PC-9 (cell line): ENCODE results near the gene S1PR4. TPM values are rescaled to one million over a fixed set of nuclear protein-coding genes. Genes with fewer than 3 reads are reported as not detected.
A peak's percentile ranks its signal among the peaks of the same experiment; 100 is the strongest.

Source experiments
- BruUV-seq: library from RNA; stranded (reverse); fragments of 400-500 nt; replicated peaks from 2 replicates; lab custom pipeline; 2021; lab: Mats Ljungman, UMichigan
- CTCF ChIA-PET: fragments of 300-600 bp; sonication (Branson Sonifier 250); formaldehyde crosslinking; loops from one replicate; lab custom pipeline; 2022; ENCODE audit warnings: antibody characterized with exemption; lab: Charles Lee
- POLR2A ChIA-PET: fragments of 300-600 bp; sonication (Branson Sonifier 250); formaldehyde crosslinking; loops from one replicate; lab custom pipeline; 2022; ENCODE audit warnings: antibody characterized with exemption; ENCODE audit not compliant: unreplicated experiment; lab: Charles Lee
- DNase-seq, 2 experiments: peaks; one replicate each; pipeline versions ENCODE4 v3.0.0 to v3.0.0-alpha.2; 2015 to 2022; ENCODE audit warnings: mixed read lengths in 1 of 2
- H2AFZ ChIP-seq: fragments of 200-600 bp; sonication (generic); 2 replicates; pipeline ENCODE4 v1.8.1; 2017; ENCODE audit warnings: antibody characterized with exemption
- H3F3A ChIP-seq: fragments of 200-600 bp; sonication (generic); 2 replicates; pipeline ENCODE4 v1.8.1; 2017; ENCODE audit warnings: antibody characterized with exemption, mild to moderate bottlenecking, low read depth; ENCODE audit not compliant: insufficient read depth
- H3K27ac ChIP-seq: fragments of 200-600 bp; sonication (generic); 2 replicates; pipeline ENCODE4 v1.6.1; 2016; ENCODE audit warnings: mixed run types
- H3K27me3 ChIP-seq: fragments of 200-600 bp; sonication (generic); 2 replicates; pipeline ENCODE4 v1.6.1; 2016; ENCODE audit warnings: low read depth, mixed run types; ENCODE audit not compliant: insufficient read depth
- H3K36me3 ChIP-seq: fragments of 200-600 bp; sonication (generic); 2 replicates; pipeline ENCODE4 v1.6.1; 2016; ENCODE audit warnings: low read depth, mixed run types
- H3K4me1 ChIP-seq: fragments of 200-600 bp; sonication (generic); replicated peaks from 2 replicates; pipeline ENCODE4 v1.6.1; 2016; ENCODE audit warnings: mixed run types; ENCODE audit not compliant: insufficient read depth
- H3K4me2 ChIP-seq: fragments of 200-600 bp; sonication (generic); 2 replicates; pipeline ENCODE4 v1.6.1; 2017; ENCODE audit warnings: mixed run types
- H3K4me3 ChIP-seq: fragments of 200-600 bp; sonication (generic); 2 replicates; pipeline ENCODE4 v1.6.1; 2016; ENCODE audit warnings: mixed run types
- H3K79me2 ChIP-seq: fragments of 200-600 bp; sonication (generic); 2 replicates; pipeline ENCODE4 v1.6.1; 2017; ENCODE audit warnings: low read depth, mixed run types
- H3K9me2 ChIP-seq: fragments of 200-600 bp; sonication (generic); 2 replicates; pipeline ENCODE4 v1.8.1; 2017; ENCODE audit warnings: mild to moderate bottlenecking; ENCODE audit not compliant: insufficient read depth
- H3K9me3 ChIP-seq: fragments of 200-600 bp; sonication (generic); 2 replicates; pipeline ENCODE4 v1.8.1; 2016; ENCODE audit warnings: low read depth; ENCODE audit not compliant: insufficient read depth
- H4K20me1 ChIP-seq: fragments of 200-600 bp; sonication (generic); 2 replicates; pipeline ENCODE4 v1.8.1; 2017; ENCODE audit not compliant: insufficient read depth
- EZH2 ChIP-seq: fragments of 200-600 bp; sonication (generic); IDR thresholded peaks from 2 replicates; pipeline ENCODE4 v1.8.0; 2017; ENCODE audit warnings: antibody characterized with exemption, low read depth
- intact Hi-C: fragments of 100-400 bp; cut with micrococcal nuclease; formaldehyde crosslinking; loops from one replicate; pipeline ENCODE4 v1.10.0; 2022; ENCODE audit not compliant: unreplicated experiment
- total RNA-seq: library from RNA; stranded (reverse); gene quantifications from 2 replicates; pipeline ENCODE4 v1.2.3, GENCODE V29; 2021
- TF ChIP-seq, protein P1 (sequence below): fragments of 200-600 bp; sonication (generic); conservative IDR thresholded peaks from 2 replicates; pipeline ENCODE4 v1.6.1; 2017; ENCODE audit warnings: mixed run types, antibody characterized with exemption, mild to moderate bottlenecking, moderate library complexity

S1PR4 gene
- total RNA-seq, 1 experiment from 2014 or later = 0.37 TPM

DNA sequence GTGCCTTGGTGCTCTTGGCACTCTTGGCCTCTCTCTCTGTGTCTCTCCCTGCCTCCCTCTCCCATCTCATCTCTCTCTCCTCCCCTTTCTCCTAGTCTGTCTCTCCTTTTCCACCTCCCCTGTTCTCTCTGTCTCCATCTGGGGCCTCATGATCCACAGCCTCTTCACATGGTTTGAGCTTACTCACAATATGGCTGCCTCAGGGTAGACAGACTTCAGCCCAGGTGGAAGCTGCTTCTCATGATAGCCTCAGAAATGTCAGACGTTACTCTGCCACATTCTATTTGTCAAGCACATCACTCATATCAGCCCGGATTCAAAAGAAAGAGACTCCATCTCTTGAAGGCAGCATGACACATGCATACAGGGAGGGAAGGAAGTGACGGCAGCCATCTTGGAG is 18.4 kb upstream of the S1PR4 start:
- Histone ChIP-seq H3K9me2 (no peaks in the 10 kb centered on the region), H4K20me1 (no peaks in the 10 kb centered on the region), H3K27me3 (no peaks in the 10 kb centered on the region), H3K79me2 (no peaks in the 10 kb centered on the region), H3K9me3 (no peaks in the 10 kb centered on the region), H2AFZ (no peak overlapping the region), H3K4me1 (peaks cover 9% of the 10 kb centered on the region), H3K27ac (no peak overlapping the region), H3K36me3 (no peaks in the 10 kb centered on the region), H3K4me2 (no peak overlapping the region), H3F3A (peaks cover 7% of the 10 kb centered on the region; the same call in 1 of the 2 replicates), H3K4me3 (no peak overlapping the region)
- no peak for DNase-seq
- intact Hi-C loops = no loop called here
- ChIA-PET CTCF (no interaction called here), POLR2A (no interaction called here)
- TF ChIP-seq EZH2 = no peak
- TF ChIP-seq, protein P1, sequence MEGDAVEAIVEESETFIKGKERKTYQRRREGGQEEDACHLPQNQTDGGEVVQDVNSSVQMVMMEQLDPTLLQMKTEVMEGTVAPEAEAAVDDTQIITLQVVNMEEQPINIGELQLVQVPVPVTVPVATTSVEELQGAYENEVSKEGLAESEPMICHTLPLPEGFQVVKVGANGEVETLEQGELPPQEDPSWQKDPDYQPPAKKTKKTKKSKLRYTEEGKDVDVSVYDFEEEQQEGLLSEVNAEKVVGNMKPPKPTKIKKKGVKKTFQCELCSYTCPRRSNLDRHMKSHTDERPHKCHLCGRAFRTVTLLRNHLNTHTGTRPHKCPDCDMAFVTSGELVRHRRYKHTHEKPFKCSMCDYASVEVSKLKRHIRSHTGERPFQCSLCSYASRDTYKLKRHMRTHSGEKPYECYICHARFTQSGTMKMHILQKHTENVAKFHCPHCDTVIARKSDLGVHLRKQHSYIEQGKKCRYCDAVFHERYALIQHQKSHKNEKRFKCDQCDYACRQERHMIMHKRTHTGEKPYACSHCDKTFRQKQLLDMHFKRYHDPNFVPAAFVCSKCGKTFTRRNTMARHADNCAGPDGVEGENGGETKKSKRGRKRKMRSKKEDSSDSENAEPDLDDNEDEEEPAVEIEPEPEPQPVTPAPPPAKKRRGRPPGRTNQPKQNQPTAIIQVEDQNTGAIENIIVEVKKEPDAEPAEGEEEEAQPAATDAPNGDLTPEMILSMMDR = no peak
- no TSS peak for BruUV-seq

DNA sequence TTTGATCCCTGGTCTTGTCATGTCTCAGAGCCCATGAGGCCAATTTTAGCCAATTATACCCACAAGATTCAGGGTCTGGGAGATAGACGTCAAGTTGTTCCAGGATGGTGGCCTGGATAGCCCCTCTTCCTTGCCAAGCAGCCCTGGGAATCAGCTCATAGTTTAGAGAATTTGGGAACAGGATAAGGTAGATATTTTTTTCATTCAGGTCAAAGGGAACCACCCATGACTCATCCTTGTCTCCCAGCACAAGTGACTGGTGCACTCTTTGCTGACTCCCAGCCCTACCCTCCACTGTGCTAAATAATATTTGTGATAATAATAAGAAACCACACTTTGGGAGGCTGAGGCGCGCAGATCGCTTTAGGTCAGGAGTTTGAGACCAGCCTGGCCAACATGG is 17.1 kb upstream of the S1PR4 start:
- Histone ChIP-seq H3K79me2 (no peaks in the 10 kb centered on the region), H2AFZ (no peak overlapping the region), H3K4me2 (peak overlapping the region; percentile 22; the same call in 1 of the 2 replicates), H3K9me2 (no peaks in the 10 kb centered on the region), H3K27me3 (no peaks in the 10 kb centered on the region), H3K4me1 (peaks cover 9% of the 10 kb centered on the region), H3K27ac (peak overlapping the region; percentile 58), H3F3A (peaks cover 7% of the 10 kb centered on the region; the same call in 1 of the 2 replicates), H3K36me3 (no peaks in the 10 kb centered on the region), H3K4me3 (no peak overlapping the region), H3K9me3 (no peaks in the 10 kb centered on the region), H4K20me1 (no peaks in the 10 kb centered on the region)
- DNase-seq = peak in 1 of 2 experiments; percentile 47
- intact Hi-C loops = no loop called here
- ChIA-PET POLR2A (no interaction called here), CTCF (no interaction called here)
- no TSS peak for BruUV-seq
- TF ChIP-seq, protein P1 = no peak
- TF ChIP-seq EZH2 = no peak

DNA sequence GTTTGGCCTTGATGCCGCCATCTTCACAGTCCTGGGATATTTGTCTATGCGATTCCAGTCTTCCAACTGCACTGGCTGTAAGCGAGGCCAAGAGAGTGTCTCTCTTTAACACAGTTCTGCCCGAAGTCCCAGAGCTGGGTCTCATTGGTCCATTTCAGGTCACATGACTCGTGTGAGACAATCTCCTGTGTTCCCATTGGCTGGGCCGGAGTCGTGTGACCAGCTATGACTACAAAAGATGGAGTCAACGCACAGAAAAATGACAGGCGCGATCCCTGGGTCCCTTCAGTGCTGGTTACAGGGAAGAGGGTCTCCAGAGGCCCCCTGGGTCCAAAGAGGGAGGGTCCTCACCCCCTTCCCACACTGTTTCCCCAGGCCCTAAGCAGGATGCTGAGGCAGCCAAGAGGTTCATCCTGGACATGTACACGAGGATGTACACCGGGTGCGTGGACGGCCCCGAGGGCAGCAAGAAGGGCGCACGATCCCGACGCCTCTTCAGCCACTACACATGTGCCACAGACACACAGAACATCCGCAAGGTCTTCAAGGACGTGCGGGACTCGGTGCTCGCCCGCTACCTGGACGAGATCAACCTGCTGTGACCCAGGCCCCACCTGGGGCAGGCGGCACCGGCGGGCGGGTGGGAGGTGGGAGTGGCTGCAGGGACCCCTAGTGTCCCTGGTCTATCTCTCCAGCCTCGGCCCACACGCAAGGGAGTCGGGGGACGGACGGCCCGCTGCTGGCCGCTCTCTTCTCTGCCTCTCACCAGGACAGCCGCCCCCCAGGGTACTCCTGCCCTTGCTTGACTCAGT is 15.9 kb upstream of the S1PR4 start:
- no peak overlapping the region for H2AFZ ChIP-seq
- no TSS peak for BruUV-seq
- H3F3A ChIP-seq = peaks cover 7% of the 10 kb centered on the region; the same call in 1 of the 2 replicates
- no peaks in the 10 kb centered on the region for H3K9me3 ChIP-seq
- no peaks in the 10 kb centered on the region for H4K20me1 ChIP-seq
- CTCF ChIA-PET = no interaction called here
- H3K4me1 ChIP-seq = peaks cover 9% of the 10 kb centered on the region
- intact Hi-C loops = loop anchor here (1.0 to 2.0 kb wide), 2 partner anchors 34 to 211 kb away; no protein-coding TSS in a partner anchor
- DNase-seq = no peak
- no peaks in the 10 kb centered on the region for H3K79me2 ChIP-seq
- H3K4me3 ChIP-seq = no peak overlapping the region
- no peak for TF ChIP-seq EZH2
- no peak overlapping the region for H3K4me2 ChIP-seq
- H3K36me3 ChIP-seq = no peaks in the 10 kb centered on the region
- POLR2A ChIA-PET = no interaction called here
- no peak overlapping the region for H3K27ac ChIP-seq
- no peaks in the 10 kb centered on the region for H3K27me3 ChIP-seq
- H3K9me2 ChIP-seq = no peaks in the 10 kb centered on the region
